K562 (cell line): ENCODE measurements around the gene DCTD. TPM values are rescaled to one million over a fixed set of nuclear protein-coding genes. Genes with fewer than 3 reads are reported as not detected.

ENCODE experiments used
- BCOR ChIP-seq: fragments of 450-650 bp; IDR thresholded peaks from 2 replicates; pipeline ENCODE4 v1.6.1; 2016
- BDP1 ChIP-seq: IDR thresholded peaks from 3 replicates; pipeline ENCODE4 v1.6.1; 2011; ENCODE audit not compliant: insufficient read length, insufficient read depth
- ELF4 ChIP-seq: fragments of 450-650 bp; formaldehyde crosslinking; IDR thresholded peaks from 2 replicates; pipeline ENCODE4 v1.4.0; 2022; ENCODE audit warnings: missing genetic modification characterization
- ELK1 ChIP-seq: sonication (generic); formaldehyde crosslinking; IDR thresholded peaks from 2 replicates; pipeline ENCODE4 v1.8.1; 2022; ENCODE audit warnings: missing genetic modification reagents
- FOXK1 ChIP-seq: sonication (generic); formaldehyde crosslinking; IDR thresholded peaks from 2 replicates; pipeline ENCODE4 v1.8.0; 2022; ENCODE audit warnings: missing genetic modification reagents, mild to moderate bottlenecking, borderline replicate concordance
- FOXK2 ChIP-seq, 2 experiments: fragments of 450-650 bp; IDR thresholded peaks in 1 of 2; conservative IDR thresholded peaks in 1 of 2; 2 replicates each; pipeline ENCODE4 v1.6.1; 2016; ENCODE audit warnings: low read depth in 2 of 2, mild to moderate bottlenecking in 1 of 2
- HMG20A ChIP-seq: fragments of 450-650 bp; formaldehyde crosslinking; conservative IDR thresholded peaks from 2 replicates; pipeline ENCODE4 v1.4.0; 2020; ENCODE audit warnings: mild to moderate bottlenecking, mixed read lengths
- HMGN3 ChIP-seq: IDR thresholded peaks from 2 replicates; pipeline ENCODE4 v1.6.1; 2011; ENCODE audit warnings: borderline replicate concordance, low read depth, mild to moderate bottlenecking, mixed read lengths, low read length; ENCODE audit not compliant: insufficient read length; ENCODE audit errors: extremely low read depth
- SAP30 ChIP-seq: fragments of 200-600 bp; sonication (generic); IDR thresholded peaks from 2 replicates; pipeline ENCODE4 v1.6.1; 2012; ENCODE audit warnings: borderline replicate concordance, low read depth, mild to moderate bottlenecking, moderate library complexity, low read length, control low read depth, inconsistent platforms; ENCODE audit not compliant: insufficient read depth, poor library complexity, severe bottlenecking
- SIN3A ChIP-seq, 2 experiments: fragments of 150-350 bp in 1 of 2; IDR thresholded peaks; 2 replicates each; pipeline ENCODE4 v1.6.1; 2011 to 2016; ENCODE audit warnings: borderline replicate concordance in 2 of 2, low read depth in 2 of 2, low read length in 2 of 2, mild to moderate bottlenecking in 2 of 2, moderate library complexity in 2 of 2; ENCODE audit not compliant: control insufficient read depth in 1 of 2
- SP1 ChIP-seq: sonication (generic); formaldehyde crosslinking; IDR thresholded peaks from 2 replicates; pipeline ENCODE4 v1.8.1; 2022; ENCODE audit warnings: mild to moderate bottlenecking, missing genetic modification reagents
- TAF7 ChIP-seq: fragments of 450-650 bp; IDR thresholded peaks from 2 replicates; pipeline ENCODE4 v1.6.1; 2016; ENCODE audit warnings: missing genetic modification characterization, missing compliant biosample characterization
- TOE1 ChIP-seq, 2 experiments: fragments of 450-650 bp in 1 of 2; sonication (generic) in 1 of 2; formaldehyde crosslinking in 1 of 2; IDR thresholded peaks; 2 replicates each; pipeline versions ENCODE4 v1.7.1 to v1.8.0; 2016 to 2022; ENCODE audit warnings: borderline replicate concordance in 2 of 2, mild to moderate bottlenecking in 2 of 2, antibody characterized with exemption in 1 of 2, inconsistent platforms in 1 of 2, low read depth in 1 of 2, missing genetic modification reagents in 1 of 2, moderate library complexity in 1 of 2
- UBTF ChIP-seq, 2 experiments: IDR thresholded peaks; 2 replicates each; pipeline ENCODE4 v1.6.1; 2012; ENCODE audit warnings: improper control_type of control experiment in 2 of 2, low read depth in 2 of 2, low read length in 2 of 2, borderline replicate concordance in 1 of 2
- ZNF174 ChIP-seq: fragments of 250-450 bp; sonication (Bioruptor Pico); IDR thresholded peaks from 2 replicates; pipeline ENCODE4 v1.4.0; 2020; ENCODE audit warnings: mild to moderate bottlenecking
- ZNF24 ChIP-seq: fragments of 450-650 bp; IDR thresholded peaks from 2 replicates; pipeline ENCODE4 v1.6.1; 2016
- ZNF282 ChIP-seq: sonication (generic); formaldehyde crosslinking; IDR thresholded peaks from 2 replicates; pipeline ENCODE4 v1.8.1; 2023; ENCODE audit warnings: missing genetic modification reagents
- ZNF57 ChIP-seq: fragments of 450-650 bp; formaldehyde crosslinking; IDR thresholded peaks from 2 replicates; pipeline ENCODE4 v1.4.0; 2020; ENCODE audit warnings: mild to moderate bottlenecking, moderate library complexity
- ZNF584 ChIP-seq: fragments of 200-800 bp; sonication (Bioruptor generic); IDR thresholded peaks from 2 replicates; pipeline ENCODE4 v1.6.1; 2016; ENCODE audit warnings: low read depth, mild to moderate bottlenecking, missing genetic modification characterization, missing compliant biosample characterization
- polyA plus RNA-seq, 8 experiments: library from polyadenylated mRNA; depleted of rRNA in 4 of 8; stranded (reverse) in 5 of 8; unstranded in 3 of 8; fragments of >200 nt; fragmentation: Nextera tagmentation in 2 of 8; fragmentation: Illumina TruSeq in 1 of 8; extraction: Ambion mirVana in 2 of 8; extraction: Trizol in 1 of 8; gene quantifications; 2 replicates each; pipeline versions ENCODE4 v1.2.1 to v1.2.3, GENCODE V29; 2011 to 2014; ENCODE audit warnings: inconsistent platforms in 1 of 8, missing spikeins in 1 of 8
- total RNA-seq, 7 experiments: library from RNA; depleted of rRNA in 6 of 7; stranded (reverse); fragments of >200 nt in 6 of 7; fragmentation: Illumina TruSeq in 2 of 7; extraction: Trizol in 2 of 7; gene quantifications; 2 replicates each; pipeline versions ENCODE4 v1.2.1 to v1.2.3, GENCODE V29; 2011 to 2021; ENCODE audit warnings: low replicate concordance in 1 of 7
- TF ChIP-seq, protein P1 (sequence below): sonication (generic); formaldehyde crosslinking; IDR thresholded peaks from 2 replicates; pipeline ENCODE4 v1.8.0; 2022; ENCODE audit warnings: mild to moderate bottlenecking, missing genetic modification reagents
- TF ChIP-seq, protein P2 (sequence below), 3 experiments: fragments of 200-800 bp in 1 of 3; sonication (Bioruptor generic) in 1 of 3; sonication (generic) in 1 of 3; formaldehyde crosslinking in 1 of 3; IDR thresholded peaks; 2 replicates each; pipeline versions ENCODE4 v1.6.1 to v1.8.0; 2016 to 2022; ENCODE audit warnings: mild to moderate bottlenecking in 2 of 3, missing compliant biosample characterization in 2 of 3, missing genetic modification characterization in 2 of 3, missing genetic modification reagents in 1 of 3

Gene DCTD
- total and polyA plus RNA-seq, 9 of the 15 experiments (the other 6 are each of a cell fraction or from before 2014, with no cell fraction given) = 38.7 to 114 (median 76.5) TPM

- TF ChIP-seq BDP1 = no peak
- TF ChIP-seq ZNF57 (CRISPR knock-in tag) = no peak
- TF ChIP-seq UBTF (IDR thresholded peaks at IDR 0.05; ENCODE audit: borderline replicate concordance in 1 of 2, low read depth in 2 of 2, low read length in 2 of 2) = peak in 1 of 2 experiments; percentile 74; a peak in 1 of 4 replicates
- TF ChIP-seq, protein P1, sequence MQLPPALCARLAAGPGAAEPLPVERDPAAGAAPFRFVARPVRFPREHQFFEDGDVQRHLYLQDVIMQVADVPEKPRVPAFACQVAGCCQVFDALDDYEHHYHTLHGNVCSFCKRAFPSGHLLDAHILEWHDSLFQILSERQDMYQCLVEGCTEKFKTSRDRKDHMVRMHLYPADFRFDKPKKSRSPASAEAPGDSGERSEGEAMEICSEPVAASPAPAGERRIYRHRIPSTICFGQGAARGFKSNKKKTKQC (CRISPR knock-in tag) = peak; percentile 79; the same call in 1 of the 2 replicates
- TF ChIP-seq ELK1 (CRISPR knock-in tag) = no peak
- no peak for TF ChIP-seq FOXK2 (conservative IDR thresholded peaks at IDR 0.05 in 1 of 2, IDR thresholded peaks at IDR 0.05 in 1 of 2; ENCODE audit: low read depth in 2 of 2)
- TF ChIP-seq ZNF282 = no peak
- TF ChIP-seq TAF7 (tag) = no peak
- TF ChIP-seq ZNF584 = no peak
- no peak for TF ChIP-seq FOXK1
- TF ChIP-seq ELF4 = no peak
- TF ChIP-seq ZNF174 = no peak
- TF ChIP-seq HMGN3 = peak; percentile 40
- no peak for TF ChIP-seq ZNF24
- TF ChIP-seq TOE1 (IDR thresholded peaks at IDR 0.05; ENCODE audit: borderline replicate concordance) = peak; percentile 37; the same call in 1 of the 2 replicates
- no peak for TF ChIP-seq TOE1 (CRISPR knock-in tag; IDR thresholded peaks at IDR 0.05; ENCODE audit: borderline replicate concordance, low read depth)
- peak; percentile 5 for TF ChIP-seq SAP30
- no peak for TF ChIP-seq BCOR
- TF ChIP-seq SP1 = no peak
- TF ChIP-seq, protein P2, sequence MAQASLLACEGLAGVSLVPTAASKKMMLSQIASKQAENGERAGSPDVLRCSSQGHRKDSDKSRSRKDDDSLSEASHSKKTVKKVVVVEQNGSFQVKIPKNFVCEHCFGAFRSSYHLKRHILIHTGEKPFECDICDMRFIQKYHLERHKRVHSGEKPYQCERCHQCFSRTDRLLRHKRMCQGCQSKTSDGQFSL (CRISPR knock-in tag; IDR thresholded peaks at IDR 0.05) = no peak
- TF ChIP-seq, protein P2 (tag; IDR thresholded peaks at IDR 0.05) = no peak
- peak in 1 of 2 experiments; percentile 5; a peak in 1 of 4 replicates for TF ChIP-seq SIN3A (IDR thresholded peaks at IDR 0.05; ENCODE audit: borderline replicate concordance in 2 of 2, control insufficient read depth in 1 of 2, low read depth in 2 of 2, low read length in 2 of 2)
- no peak for TF ChIP-seq HMG20A (CRISPR knock-in tag)
Observed at GRCh38 chr4:182917182-182918043, at the start of gene DCTD (continued).
